HG02678 (cell line): ENCODE measurements around the gene CHGA.

Experiments
- ATAC-seq: cut with Tn5 transposase; IDR thresholded peaks from one replicate; pipeline ENCODE4 v1.9.1; 2021; ENCODE audit warnings: mild to moderate bottlenecking, moderate library complexity; ENCODE audit not compliant: unreplicated experiment

Gene CHGA

GRCh38 chr14:92929689-92930608 is 7.0 kb downstream of the CHGA start:
- no peak for ATAC-seq

DNA sequence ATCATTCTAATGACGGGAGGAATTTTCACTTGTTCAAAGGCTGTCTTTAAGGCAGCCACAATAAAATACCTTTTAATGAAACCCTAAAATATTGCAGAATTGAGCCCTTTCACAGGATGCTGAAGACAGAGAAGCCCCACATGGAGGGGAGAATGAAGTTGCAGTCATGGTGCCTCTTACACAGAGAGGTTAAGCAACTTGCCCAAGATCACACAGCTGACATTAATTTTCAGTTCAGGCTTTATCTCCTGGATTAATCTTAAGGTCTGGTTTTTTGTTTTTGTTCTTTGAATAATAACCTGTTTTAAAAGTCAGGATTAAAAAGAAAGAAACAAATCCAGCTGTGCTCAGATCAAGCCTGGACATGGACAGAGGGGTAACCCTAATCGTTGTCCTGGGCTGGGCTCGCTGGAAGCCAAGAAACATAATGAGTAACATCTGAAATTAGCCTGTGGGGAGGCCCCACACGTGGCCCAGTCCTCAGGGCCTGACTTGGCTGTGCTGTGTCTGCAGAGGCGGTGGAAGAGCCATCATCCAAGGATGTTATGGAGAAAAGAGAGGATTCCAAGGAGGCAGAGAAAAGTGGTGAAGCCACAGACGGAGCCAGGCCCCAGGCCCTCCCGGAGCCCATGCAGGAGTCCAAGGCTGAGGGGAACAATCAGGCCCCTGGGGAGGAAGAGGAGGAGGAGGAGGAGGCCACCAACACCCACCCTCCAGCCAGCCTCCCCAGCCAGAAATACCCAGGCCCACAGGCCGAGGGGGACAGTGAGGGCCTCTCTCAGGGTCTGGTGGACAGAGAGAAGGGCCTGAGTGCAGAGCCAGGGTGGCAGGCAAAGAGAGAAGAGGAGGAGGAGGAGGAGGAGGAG is 8.0 kb downstream of the CHGA start:
- ATAC-seq, result no peak

DNA sequence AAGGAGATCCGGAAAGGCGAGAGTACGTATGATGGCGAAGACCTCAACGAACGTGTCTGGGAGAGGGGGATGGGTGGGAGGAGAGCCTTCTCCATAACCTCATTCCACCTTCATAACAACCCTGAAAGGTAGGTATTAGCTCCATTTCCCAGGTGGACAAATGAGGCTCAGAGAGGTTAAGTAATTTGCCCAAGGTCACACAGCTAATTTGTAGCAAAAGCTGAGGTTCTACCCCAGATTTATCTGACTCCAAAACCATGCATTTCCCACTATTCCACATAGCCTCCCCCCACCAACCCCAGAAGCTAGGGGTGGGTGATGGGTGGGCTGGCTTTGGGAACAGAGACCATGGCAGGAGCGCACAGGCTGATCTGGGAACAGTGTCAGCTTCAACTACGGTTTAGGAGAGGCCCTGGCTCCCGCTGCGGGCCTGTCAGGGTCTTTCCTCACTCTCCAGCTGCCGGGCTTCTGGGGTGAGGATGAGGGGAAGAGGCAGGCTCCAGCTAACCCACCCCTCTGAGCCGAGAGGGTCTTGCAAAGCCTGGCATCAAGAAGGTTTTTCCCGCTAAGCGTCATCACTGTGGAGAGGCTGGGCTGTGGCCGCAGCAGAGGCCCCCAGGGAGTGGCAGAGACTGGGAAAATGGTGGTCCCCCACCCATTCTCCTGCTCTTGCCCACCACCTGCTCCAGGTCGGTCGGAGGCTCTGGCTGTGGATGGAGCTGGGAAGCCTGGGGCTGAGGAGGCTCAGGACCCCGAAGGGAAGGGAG is 8.9 kb downstream of the CHGA start:
- no peak for ATAC-seq

GRCh38 chr14:92932448-92933395 is 9.8 kb downstream of the CHGA start:
- no peak for ATAC-seq

DNA sequence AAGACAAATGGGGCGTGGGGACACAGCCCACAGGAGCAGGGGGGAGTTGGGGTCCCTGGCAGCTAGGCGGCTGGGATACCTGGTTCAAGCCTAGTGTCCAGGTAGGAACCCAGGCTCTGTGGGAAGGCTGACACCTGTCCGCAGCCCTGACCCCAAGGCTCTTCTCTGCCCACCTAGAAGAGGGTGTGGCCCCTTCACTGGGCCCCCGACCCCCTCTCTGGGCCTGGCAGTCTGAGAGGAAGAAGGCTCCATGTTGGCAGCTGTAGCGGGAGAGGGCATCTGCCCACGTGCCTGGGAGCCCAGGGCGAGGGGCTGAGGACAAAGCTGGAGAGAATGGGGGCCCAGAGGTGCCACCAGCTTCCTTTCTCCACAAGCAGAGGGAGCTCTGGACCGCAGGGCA is 10.5 kb downstream of the CHGA start:
- ATAC-seq, result no peak

GRCh38 chr14:92934196-92935085 is 11.5 kb downstream of the CHGA start:
- ATAC-seq, result no peak

DNA sequence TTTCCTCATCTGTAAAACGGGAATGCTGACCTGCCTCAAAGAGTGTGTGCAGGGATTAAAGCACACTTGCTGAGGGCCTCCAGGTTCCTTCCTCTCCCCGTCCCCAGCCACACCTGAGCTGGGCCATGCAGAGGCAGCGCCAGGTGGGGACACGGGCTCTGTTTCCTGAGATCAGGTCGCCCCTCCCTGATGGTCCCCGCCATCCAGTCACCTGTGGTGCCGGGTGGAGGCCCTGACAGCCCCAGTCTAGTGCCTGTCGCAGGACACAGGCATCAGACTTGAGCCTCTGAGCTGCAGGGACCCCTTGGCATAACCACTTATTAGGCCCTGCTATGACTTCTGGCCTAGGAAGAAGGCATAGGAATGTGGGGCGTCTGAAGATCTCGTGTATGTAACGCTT is 12.5 kb downstream of the CHGA start:
- no peak for ATAC-seq

- no peak for ATAC-seq
These were observed 13.1 kb downstream of the CHGA start for GRCh38 chr14:92936085-92936484.

GRCh38 chr14:92937051-92937937 is 14.3 kb downstream of the CHGA start:
- ATAC-seq, result no peak

DNA sequence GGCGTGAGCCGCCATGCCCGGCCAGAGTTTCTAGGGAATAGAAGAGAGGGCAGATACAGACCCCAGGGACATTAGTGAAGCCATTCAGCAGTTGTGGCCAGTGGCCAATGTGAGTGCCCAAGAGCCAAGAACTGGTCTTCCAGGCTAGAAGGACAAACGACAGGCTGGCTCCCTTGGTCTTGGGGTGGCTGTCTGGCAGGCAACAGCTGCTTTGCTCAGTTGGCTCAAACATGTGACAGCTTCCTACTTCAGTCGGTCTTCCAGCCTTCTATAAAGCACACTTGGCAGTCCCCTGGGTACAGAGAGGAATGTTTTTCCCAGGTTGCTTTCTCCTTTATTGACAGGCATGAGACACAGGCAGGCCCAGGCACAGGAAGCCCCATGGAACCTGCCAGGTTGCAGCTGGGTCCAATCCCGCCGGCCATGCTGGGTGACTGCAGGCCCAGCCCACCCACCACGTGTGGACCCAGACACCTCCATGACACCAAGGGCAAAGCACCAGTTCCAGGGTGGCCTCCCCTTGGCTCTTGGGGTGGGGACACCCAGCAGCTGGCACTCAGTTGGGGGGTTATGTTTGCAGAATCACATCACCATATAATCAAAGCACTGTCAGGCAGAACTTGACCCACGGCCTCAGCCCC is 15.4 kb downstream of the CHGA start:
- no peak for ATAC-seq

GRCh38 chr14:92938890-92939671 is 16.1 kb downstream of the CHGA start:
- ATAC-seq, result no peak

DNA sequence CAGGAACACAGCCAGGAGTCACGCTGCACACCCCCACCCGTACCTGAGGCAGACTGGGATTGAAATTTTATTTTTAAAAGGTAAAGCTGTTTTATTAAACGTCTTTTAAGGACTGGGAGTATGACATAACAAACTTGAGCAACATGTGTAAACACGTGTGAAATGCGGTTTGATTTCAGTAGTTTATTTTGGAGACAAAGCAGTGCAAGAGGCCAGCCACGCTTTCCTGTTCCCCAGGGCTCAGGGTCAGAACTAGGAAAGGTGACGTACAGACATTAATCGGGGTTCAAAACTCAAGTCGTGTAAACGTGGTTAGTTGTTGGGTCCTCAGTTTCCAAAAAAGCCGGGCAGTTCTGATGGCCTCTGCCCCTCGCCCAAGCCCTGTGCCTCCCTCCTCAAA is 16.7 kb downstream of the CHGA start:
- ATAC-seq, result no peak

DNA sequence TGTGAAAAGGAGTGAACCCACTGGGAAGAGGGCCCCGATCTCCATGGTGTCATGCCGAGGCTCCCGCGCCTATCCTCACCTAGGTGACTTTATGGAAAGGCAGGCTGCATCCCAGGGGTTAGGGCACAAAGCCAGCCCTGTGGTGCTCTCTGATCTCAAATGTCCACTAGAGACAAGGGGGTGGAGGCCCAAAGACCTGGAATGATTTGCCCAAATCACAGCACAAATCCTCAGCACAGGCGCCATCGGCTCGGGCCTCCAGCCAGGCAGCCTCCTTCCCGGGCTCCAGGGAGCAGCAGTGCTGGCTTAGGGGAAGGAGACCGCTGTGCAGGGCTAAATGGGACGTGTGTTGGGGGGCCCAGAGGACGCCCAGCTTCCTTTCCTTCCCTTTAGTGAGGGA is 17.6 kb downstream of the CHGA start:
- no peak for ATAC-seq

GRCh38 chr14:92941531-92941930 is 18.6 kb downstream of the CHGA start:
- ATAC-seq, result no peak

- ATAC-seq, result no peak
These were observed 19.2 kb downstream of the CHGA start for GRCh38 chr14:92942136-92942535.

- no peak for ATAC-seq
These were observed 19.6 kb downstream of the CHGA start for GRCh38 chr14:92942576-92942975.
